GM23338 (cell line): ENCODE data around the gene TOM1. TPM values are rescaled to one million over a fixed set of nuclear protein-coding genes. Genes with fewer than 3 reads are reported as not detected.

Experiments used
- microRNA-seq: library from miRNA; unstranded; fragments of <30 nt; microRNA quantifications from one replicate; pipeline ENCODE4, GENCODE V29; 2017
- polyA plus RNA-seq: library from polyadenylated mRNA; unstranded; fragments of >200 nt; fragmentation: Nextera tagmentation; extraction: Ambion mirVana; gene quantifications from 2 replicates; pipeline ENCODE4 v1.2.1, GENCODE V29; 2016
- small RNA-seq: library from RNA; depleted of rRNA; stranded (forward); fragments of <200 nt; gene quantifications from one replicate; pipeline ENCODE3, GENCODE V24; 2014; ENCODE audit warnings: low replicate concordance
- total RNA-seq: library from RNA; depleted of rRNA; stranded (reverse); fragments of >200 nt; shearing (Covaris generic); gene quantifications from 2 replicates; pipeline ENCODE4 v1.2.3, GENCODE V29; 2014; rRNA removed

Gene TOM1
- total and polyA plus RNA-seq, 2 experiments from 2014 or later = 10.9 to 17.8 TPM

Small RNA genes lying within 50 kb of the gene (microRNA-seq; reads per million reads assigned to microRNA genes)
- 1.1 reads per million for gene MIR3909
- not detected for gene MIR6069

Small RNA genes lying within 50 kb of the gene (small RNA-seq; reads per million reads assigned to genes)
- 0.30 reads per million, percentile 12 among the genes with 10 or more reads in this experiment for gene MIR3909
- gene MIR6069 = not detected

Other genes starting within 250 kb of the TOM1 start
- gene ISX, start 233.7 kb upstream of the TOM1 start, total RNA-seq = not detected in 2 replicates
- gene ISX, start 233.7 kb upstream of the TOM1 start, polyA plus RNA-seq = not detected in 2 replicates
- gene HMGXB4, start 42.4 kb upstream of the TOM1 start, total RNA-seq = 33.1 and 34.7 TPM in 2 replicates
- gene HMGXB4, start 42.4 kb upstream of the TOM1 start, polyA plus RNA-seq = 56.7 and 64.9 TPM in 2 replicates
- gene HMOX1, start 81.2 kb downstream of the TOM1 start, total RNA-seq = 19.3 and 22.6 TPM in 2 replicates
- 10.9 and 12.1 TPM in 2 replicates for gene HMOX1, start 81.2 kb downstream of the TOM1 start, polyA plus RNA-seq
- 287 and 325 TPM in 2 replicates for gene MCM5, start 100.2 kb downstream of the TOM1 start, total RNA-seq
- 282 and 288 TPM in 2 replicates for gene MCM5, start 100.2 kb downstream of the TOM1 start, polyA plus RNA-seq
- 3.2 and 3.6 TPM in 2 replicates for gene RASD2, start 240.9 kb downstream of the TOM1 start, total RNA-seq
- gene RASD2, start 240.9 kb downstream of the TOM1 start, polyA plus RNA-seq = 1.2 and 1.5 TPM in 2 replicates